ENCODE measurements around the gene CRYBG2. TPM values are rescaled to one million over a fixed set of nuclear protein-coding genes. Genes with fewer than 3 reads are reported as not detected.

Gene CRYBG2
- total RNA-seq, 1 donor from 2014 or later: 9.4 TPM

DNA sequence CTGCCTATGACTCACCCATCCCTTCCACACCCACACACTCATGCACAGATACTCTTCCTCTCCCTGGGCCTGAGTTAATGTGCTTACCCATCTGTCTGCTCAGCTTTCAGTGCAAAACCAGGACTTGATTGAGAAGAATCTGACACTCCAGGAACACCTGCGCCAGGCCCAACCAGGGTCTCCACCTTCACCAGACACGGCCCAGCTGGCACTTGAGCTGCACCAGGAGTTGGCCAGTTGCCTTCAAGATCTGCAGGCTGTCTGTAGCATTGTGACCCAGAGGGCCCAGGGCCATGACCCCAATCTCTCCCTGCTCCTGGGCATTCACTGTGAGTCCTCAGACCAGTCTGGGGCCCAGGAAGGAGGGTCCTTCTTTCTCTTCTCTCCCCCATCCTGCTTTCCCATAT lies 77.5 kb downstream of the CRYBG2 start:
- Mint-ChIP-seq H3K27ac (no peak overlapping the region), H3K27me3 (ENCODE audit: low read depth) (no peaks in the 10 kb centered on the region), H3K9me3 (no peaks in the 10 kb centered on the region), H3K4me3 (no peak overlapping the region), H3K4me1 (peaks cover 26% of the 10 kb centered on the region), H3K36me3 (peaks cover 20% of the 10 kb centered on the region)
- DNase-seq (ENCODE audit: low spot score in 2 of 2, unreplicated experiment in 2 of 2): no peak
- TF ChIP-seq, protein P1, sequence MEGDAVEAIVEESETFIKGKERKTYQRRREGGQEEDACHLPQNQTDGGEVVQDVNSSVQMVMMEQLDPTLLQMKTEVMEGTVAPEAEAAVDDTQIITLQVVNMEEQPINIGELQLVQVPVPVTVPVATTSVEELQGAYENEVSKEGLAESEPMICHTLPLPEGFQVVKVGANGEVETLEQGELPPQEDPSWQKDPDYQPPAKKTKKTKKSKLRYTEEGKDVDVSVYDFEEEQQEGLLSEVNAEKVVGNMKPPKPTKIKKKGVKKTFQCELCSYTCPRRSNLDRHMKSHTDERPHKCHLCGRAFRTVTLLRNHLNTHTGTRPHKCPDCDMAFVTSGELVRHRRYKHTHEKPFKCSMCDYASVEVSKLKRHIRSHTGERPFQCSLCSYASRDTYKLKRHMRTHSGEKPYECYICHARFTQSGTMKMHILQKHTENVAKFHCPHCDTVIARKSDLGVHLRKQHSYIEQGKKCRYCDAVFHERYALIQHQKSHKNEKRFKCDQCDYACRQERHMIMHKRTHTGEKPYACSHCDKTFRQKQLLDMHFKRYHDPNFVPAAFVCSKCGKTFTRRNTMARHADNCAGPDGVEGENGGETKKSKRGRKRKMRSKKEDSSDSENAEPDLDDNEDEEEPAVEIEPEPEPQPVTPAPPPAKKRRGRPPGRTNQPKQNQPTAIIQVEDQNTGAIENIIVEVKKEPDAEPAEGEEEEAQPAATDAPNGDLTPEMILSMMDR (IDR thresholded peaks at IDR 0.05; ENCODE audit: unreplicated experiment): no peak

- H3K9me3 Mint-ChIP-seq: no peaks in the 10 kb centered on the region
- peaks cover 23% of the 10 kb centered on the region for H3K36me3 Mint-ChIP-seq
- peak in 1 of 2 experiments; percentile 74 for DNase-seq (ENCODE audit: low spot score in 2 of 2, unreplicated experiment in 2 of 2)
- H3K4me3 Mint-ChIP-seq: no peak overlapping the region
- no peaks in the 10 kb centered on the region for H3K27me3 Mint-ChIP-seq (ENCODE audit: low read depth)
- TF ChIP-seq, protein P1 (IDR thresholded peaks at IDR 0.05; ENCODE audit: unreplicated experiment): peak; percentile 74
- H3K4me1 Mint-ChIP-seq: peaks cover 20% of the 10 kb centered on the region
- peak overlapping the region; percentile 79 for H3K27ac Mint-ChIP-seq
Measured at GRCh38 chr1:26275580-26276431, 78.1 kb downstream of the CRYBG2 start.

DNA sequence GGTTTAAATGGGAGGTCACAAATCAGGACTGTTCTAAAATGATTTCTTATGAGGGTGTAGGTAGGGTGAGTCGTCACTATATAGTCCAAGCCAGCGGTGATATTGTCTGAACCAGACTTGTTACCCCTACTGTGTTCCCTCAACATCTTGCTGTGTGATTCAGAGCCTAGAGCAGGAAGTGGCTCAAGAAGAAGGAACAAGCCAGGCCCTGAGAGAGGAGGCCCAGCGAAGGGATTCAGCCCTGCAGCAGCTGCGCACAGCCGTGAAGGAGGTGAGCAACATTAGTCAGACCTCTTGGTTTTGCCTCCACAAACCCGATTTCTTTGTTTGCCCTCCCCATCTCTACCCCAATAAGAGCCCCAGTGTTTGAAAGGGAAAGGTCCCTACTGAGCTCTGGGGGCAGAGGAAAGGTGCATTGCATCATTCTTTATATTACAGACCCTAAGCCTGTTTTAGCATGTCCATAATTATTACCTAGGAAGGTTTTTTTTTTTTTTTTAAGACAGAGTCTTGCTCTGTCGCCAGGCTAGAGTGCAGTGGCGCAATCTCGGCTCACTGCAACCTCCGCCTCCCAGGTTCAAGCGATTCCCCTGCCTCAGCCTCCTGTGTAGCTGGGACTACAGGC lies 79.0 kb downstream of the CRYBG2 start:
- no peak overlapping the region for H3K27ac Mint-ChIP-seq
- H3K36me3 Mint-ChIP-seq: peaks cover 30% of the 10 kb centered on the region
- H3K4me3 Mint-ChIP-seq: no peak overlapping the region
- DNase-seq (ENCODE audit: low spot score in 2 of 2, unreplicated experiment in 2 of 2): no peak
- peaks cover 18% of the 10 kb centered on the region for H3K4me1 Mint-ChIP-seq
- no peaks in the 10 kb centered on the region for H3K27me3 Mint-ChIP-seq (ENCODE audit: low read depth)
- H3K9me3 Mint-ChIP-seq: no peaks in the 10 kb centered on the region
- TF ChIP-seq, protein P1 (IDR thresholded peaks at IDR 0.05; ENCODE audit: unreplicated experiment): no peak

Other genes with a start within 250 kb of the CRYBG2 start
- 18.3 to 19.4 TPM (median 19.1 TPM) in 3 replicates for gene PDIK1L, start 242.3 kb downstream of the CRYBG2 start, total RNA-seq
- 0.58 to 0.84 TPM (median 0.69 TPM) in 3 replicates for gene FAM110D, start 195.1 kb downstream of the CRYBG2 start, total RNA-seq
- gene C1orf232, start 185.2 kb downstream of the CRYBG2 start, total RNA-seq: not detected in 3 replicates
- gene ZNF593, start 184.2 kb downstream of the CRYBG2 start, total RNA-seq: 27.1 to 28.7 TPM (median 28.6 TPM) in 3 replicates
- gene ZNF593OS, start 182.3 kb downstream of the CRYBG2 start, total RNA-seq: not detected in 3 replicates
- 50.2 to 53.9 TPM (median 52.2 TPM) in 3 replicates for gene CNKSR1, start 176.6 kb downstream of the CRYBG2 start, total RNA-seq
- 0.27 to 0.38 TPM (median 0.29 TPM) in 3 replicates for gene CATSPER4, start 163.5 kb downstream of the CRYBG2 start, total RNA-seq
- 18.2 to 22.7 TPM (median 20.3 TPM) in 3 replicates for gene CEP85, start 119.9 kb downstream of the CRYBG2 start, total RNA-seq
- 35.6 to 37.4 TPM (median 36.3 TPM) in 3 replicates for gene SH3BGRL3, start 74.0 kb downstream of the CRYBG2 start, total RNA-seq
- gene UBXN11, start 47.5 kb downstream of the CRYBG2 start, total RNA-seq: 28.3 to 29.6 TPM (median 29.6 TPM) in 3 replicates
- 1.1 to 1.9 TPM (median 1.6 TPM) in 3 replicates for gene CD52, start 36.2 kb downstream of the CRYBG2 start, total RNA-seq
- gene ZNF683, start 18.6 kb upstream of the CRYBG2 start, total RNA-seq: not detected in 3 replicates
- 0.09 TPM in 1 of 3 replicates, not detected in the others for gene LIN28A, start 56.7 kb upstream of the CRYBG2 start, total RNA-seq
- gene DHDDS, start 78.2 kb upstream of the CRYBG2 start, total RNA-seq: 47.5 to 52.0 TPM (median 49.5 TPM) in 3 replicates
- gene HMGN2, start 118.3 kb upstream of the CRYBG2 start, total RNA-seq: 466 to 497 TPM (median 481 TPM) in 3 replicates
- 18.1 to 20.2 TPM (median 19.4 TPM) in 3 replicates for gene RPS6KA1, start 175.6 kb upstream of the CRYBG2 start, total RNA-seq